GM18867 (cell line): ENCODE data around the gene PTGES3.
"Not testable (repeated sequence)": the region's sequence is repeated elsewhere in the genome, so short reads cannot be mapped to it uniquely, and the experiment has no call there.

Experiments used
- ATAC-seq: cut with Tn5 transposase; IDR thresholded peaks from one replicate; pipeline ENCODE4 v1.9.1; 2021; ENCODE audit warnings: mild to moderate bottlenecking, moderate library complexity; ENCODE audit not compliant: unreplicated experiment

The PTGES3 gene

GRCh38 chr12:56688129-56688845 lies at the start of gene PTGES3:
PTGES3 (minus strand) TSS chr12:56688284; CDS start chr12:56687999, 285 bp downstream.
- ATAC-seq, result peak; percentile 62

GRCh38 chr12:56728139-56728861 lies 40.2 kb upstream of the PTGES3 start:
- ATAC-seq, result no peak

GRCh38 chr12:56726196-56726675 lies 38.2 kb upstream of the PTGES3 start:
- ATAC-seq, result not testable (repeated sequence)

GRCh38 chr12:56725723-56726102 lies 37.6 kb upstream of the PTGES3 start:
- ATAC-seq, result no peak

- ATAC-seq, result peak; percentile 95
Measured at GRCh38 chr12:56724972-56725722, 37.1 kb upstream of the PTGES3 start, which contains the start of gene NACA. NACA (minus strand) TSS chr12:56725299; CDS start chr12:56724521, 778 bp downstream.

GRCh38 chr12:56724701-56724971 lies 36.6 kb upstream of the PTGES3 start:
- ATAC-seq, result peak; percentile 2

- no peak for ATAC-seq
Measured at GRCh38 chr12:56723889-56724700, 36.0 kb upstream of the PTGES3 start.

- ATAC-seq, result no peak
Measured at GRCh38 chr12:56723352-56723751, 35.3 kb upstream of the PTGES3 start.

- no peak for ATAC-seq
Measured at GRCh38 chr12:56722832-56723231, 34.7 kb upstream of the PTGES3 start.

GRCh38 chr12:56721721-56722120 lies 33.6 kb upstream of the PTGES3 start:
- no peak for ATAC-seq

- no peak for ATAC-seq
Measured at GRCh38 chr12:56721216-56721615, 33.1 kb upstream of the PTGES3 start.

GRCh38 chr12:56720731-56721151 lies 32.7 kb upstream of the PTGES3 start:
- no peak for ATAC-seq

GRCh38 chr12:56719056-56719455 lies 31.0 kb upstream of the PTGES3 start:
- ATAC-seq, result no peak

GRCh38 chr12:56718636-56719035 lies 30.6 kb upstream of the PTGES3 start:
- no peak for ATAC-seq

- no peak for ATAC-seq
Measured at GRCh38 chr12:56718149-56718548, 30.1 kb upstream of the PTGES3 start.

GRCh38 chr12:56716933-56717880 lies 29.1 kb upstream of the PTGES3 start:
- no peak for ATAC-seq

GRCh38 chr12:56716458-56716857 lies 28.4 kb upstream of the PTGES3 start:
- no peak for ATAC-seq

- ATAC-seq, result no peak
Measured at GRCh38 chr12:56715798-56716197, 27.7 kb upstream of the PTGES3 start.

- no peak for ATAC-seq
Measured at GRCh38 chr12:56714431-56714929, 26.4 kb upstream of the PTGES3 start.
